ENCODE measurements around the gene RABGAP1.

The RABGAP1 gene

GRCh38 chr9:123112015-123112975, 171.5 kb downstream of the RABGAP1 start:
- peak; percentile 29 for DNase-seq (ENCODE audit: low spot score)

DNA sequence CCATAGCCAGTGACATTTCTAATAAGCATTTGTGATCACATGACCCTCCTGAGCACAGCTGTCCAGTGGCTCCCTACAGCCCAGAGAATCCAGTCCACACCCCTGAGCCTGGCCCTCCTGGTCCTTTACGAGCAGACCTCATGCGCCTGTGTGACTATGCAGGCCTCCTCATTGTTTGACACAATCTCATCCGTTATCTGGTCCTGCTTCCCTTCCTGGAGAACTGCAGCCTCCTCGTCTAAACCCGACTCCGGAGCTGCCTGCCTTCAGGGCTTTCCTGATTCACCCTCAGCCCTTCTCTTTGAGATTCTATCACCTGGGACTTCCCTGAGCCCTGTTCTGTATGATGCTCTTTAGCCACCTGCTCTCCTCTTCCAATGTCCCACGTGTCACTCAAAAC, 172.4 kb downstream of the RABGAP1 start:
- no peak for DNase-seq (ENCODE audit: low spot score)

- no peak for DNase-seq (ENCODE audit: low spot score)
Measured at GRCh38 chr9:123115146-123115913, 174.5 kb downstream of the RABGAP1 start.

- DNase-seq (ENCODE audit: low spot score): no peak
Measured at GRCh38 chr9:123116036-123116435, 175.2 kb downstream of the RABGAP1 start.

DNA sequence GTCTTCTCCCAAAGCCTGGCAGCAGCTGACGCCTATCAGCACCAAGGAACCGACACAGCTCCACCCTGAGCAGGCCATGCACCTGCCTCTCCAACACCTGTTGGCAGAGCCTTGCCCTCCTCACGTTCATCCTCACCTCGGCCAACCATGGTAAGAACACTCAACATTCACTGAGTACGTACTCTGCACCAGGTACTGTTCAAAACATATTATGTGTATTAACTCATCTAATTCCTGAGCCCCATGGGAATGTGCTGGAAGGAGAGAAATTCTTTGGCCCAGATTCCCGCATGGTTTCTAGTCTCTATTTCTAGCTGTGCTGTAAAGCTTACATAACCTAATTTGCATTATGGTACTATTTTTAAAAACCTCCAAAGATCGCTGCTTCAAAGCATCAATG, 178.7 kb downstream of the RABGAP1 start:
- no peak for DNase-seq (ENCODE audit: low spot score)

- DNase-seq (ENCODE audit: low spot score): no peak
Measured at GRCh38 chr9:123120131-123120530, 179.3 kb downstream of the RABGAP1 start.

DNA sequence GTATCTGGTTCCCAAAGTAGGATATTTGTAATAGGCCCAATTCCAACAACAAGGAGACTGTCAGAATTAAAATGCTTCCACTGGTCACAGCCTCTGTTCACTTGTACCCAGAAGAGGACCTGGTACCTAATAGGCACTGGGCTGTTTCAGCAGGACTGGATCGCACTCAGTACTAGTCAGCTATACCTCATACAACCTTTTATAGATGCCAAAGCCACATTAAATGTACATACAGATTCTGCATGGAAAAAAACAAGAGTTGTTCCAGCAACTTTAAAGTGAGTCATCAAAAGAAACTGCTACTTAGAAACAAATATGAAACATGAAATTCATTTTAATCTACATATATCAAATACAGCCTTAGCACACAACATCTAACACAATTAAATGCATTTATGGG, 180.1 kb downstream of the RABGAP1 start:
- DNase-seq (ENCODE audit: low spot score): no peak

GRCh38 chr9:123121457-123121856, 180.6 kb downstream of the RABGAP1 start:
- DNase-seq (ENCODE audit: low spot score): no peak

- DNase-seq (ENCODE audit: low spot score): no peak
Measured at GRCh38 chr9:123127512-123128075, 186.8 kb downstream of the RABGAP1 start.

- no peak for DNase-seq (ENCODE audit: low spot score)
Measured at GRCh38 chr9:123128591-123128990, 187.8 kb downstream of the RABGAP1 start.

- DNase-seq (ENCODE audit: low spot score): no peak
Measured at GRCh38 chr9:123129423-123129822, 188.6 kb downstream of the RABGAP1 start.

GRCh38 chr9:123131258-123131657, 190.4 kb downstream of the RABGAP1 start:
- DNase-seq (ENCODE audit: low spot score): no peak

- no peak for DNase-seq (ENCODE audit: low spot score)
Measured at GRCh38 chr9:123131993-123132392, 191.2 kb downstream of the RABGAP1 start.

GRCh38 chr9:123132696-123133095, 191.9 kb downstream of the RABGAP1 start:
- DNase-seq (ENCODE audit: low spot score): no peak

- no peak for DNase-seq (ENCODE audit: low spot score)
Measured at GRCh38 chr9:123135430-123135829, 194.6 kb downstream of the RABGAP1 start.

DNA sequence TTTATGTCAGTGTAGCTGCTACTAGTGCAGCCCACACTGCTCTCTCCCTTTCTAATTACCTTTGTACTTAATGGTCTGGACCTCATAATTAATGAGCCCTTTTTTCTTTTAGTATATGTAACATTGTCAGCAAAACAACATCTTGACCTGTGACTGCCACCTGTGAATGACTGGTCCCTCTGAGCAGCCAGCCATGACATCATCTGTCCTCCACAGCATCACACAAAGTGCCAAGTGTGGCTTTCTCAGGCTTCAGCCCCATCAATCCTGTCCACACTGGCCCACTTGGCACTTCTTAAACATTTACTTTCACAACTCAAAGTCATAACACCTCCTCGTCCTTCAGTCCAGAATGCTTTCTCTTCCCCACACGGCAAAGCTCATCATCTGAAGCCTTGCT, 197.3 kb downstream of the RABGAP1 start:
- DNase-seq (ENCODE audit: low spot score): no peak

GRCh38 chr9:123149067-123149466, 208.2 kb downstream of the RABGAP1 start:
- no peak for DNase-seq (ENCODE audit: low spot score)

- no peak for DNase-seq (ENCODE audit: low spot score)
Measured at GRCh38 chr9:123150708-123151503, 210.1 kb downstream of the RABGAP1 start.

Data from globus pallidus (tissue), 1 donor.